Neural cell (in vitro differentiated cells): Measurements from ENCODE around the gene EHD1. TPM values are rescaled to one million over a fixed set of nuclear protein-coding genes. Genes with fewer than 3 reads are reported as not detected.
A peak's percentile ranks its signal among the peaks of the same experiment; 100 is the strongest.

ENCODE experiments used
- H2AFZ ChIP-seq: fragments of 200-600, 300-800 bp; sonication (generic), shearing (Covaris generic); 2 replicates; pipeline ENCODE4 v1.6.0; 2014; ENCODE audit warnings: low read depth, mild to moderate bottlenecking, antibody characterized with exemption, low read length, moderate library complexity
- H3F3A ChIP-seq: fragments of 200-600 bp; shearing (Covaris generic); 2 replicates; pipeline ENCODE4 v1.6.1; 2016; ENCODE audit warnings: mild to moderate bottlenecking, moderate library complexity, mixed read lengths, antibody characterized with exemption, low read length; ENCODE audit not compliant: insufficient read depth, poor library complexity, severe bottlenecking
- H3K27ac ChIP-seq: fragments of 200-600, 300-800 bp; sonication (generic), shearing (Covaris generic); 2 replicates; pipeline ENCODE4 v1.5.1; 2014; ENCODE audit warnings: mild to moderate bottlenecking, low read length, moderate library complexity
- H3K27me3 ChIP-seq: fragments of 300-800, 200-600 bp; sonication (generic), shearing (Covaris generic); 2 replicates; pipeline ENCODE4 v1.6.0; 2014; ENCODE audit warnings: mild to moderate bottlenecking, low read depth, low read length, moderate library complexity; ENCODE audit not compliant: insufficient read depth
- H3K36me3 ChIP-seq: fragments of 300-800, 200-600 bp; sonication (generic), shearing (Covaris generic); 2 replicates; pipeline ENCODE4 v1.5.1; 2014; ENCODE audit warnings: mild to moderate bottlenecking, antibody characterized with exemption, low read length, moderate library complexity; ENCODE audit not compliant: insufficient read depth
- H3K4me2 ChIP-seq: fragments of 300-800, 200-600 bp; sonication (generic), shearing (Covaris generic); 2 replicates; pipeline ENCODE4 v1.6.0; 2014; ENCODE audit warnings: mild to moderate bottlenecking, low read length
- H3K4me3 ChIP-seq: fragments of 300-800, 200-600 bp; sonication (generic), shearing (Covaris generic); 2 replicates; pipeline ENCODE4 v1.5.1; 2014; ENCODE audit warnings: mild to moderate bottlenecking, low read length, moderate library complexity
- H3K79me2 ChIP-seq: fragments of 200-600 bp; shearing (Covaris generic); replicated peaks from 2 replicates; pipeline ENCODE4 v1.6.0; 2014; ENCODE audit warnings: mild to moderate bottlenecking, low read length, moderate library complexity; ENCODE audit not compliant: insufficient read depth
- H3K9ac ChIP-seq: fragments of 300-800, 200-600 bp; sonication (generic), shearing (Covaris generic); 2 replicates; pipeline ENCODE4 v1.6.1; 2016; ENCODE audit warnings: mild to moderate bottlenecking, low read length, mixed read lengths
- H3K9me2 ChIP-seq: fragments of 200-600 bp; shearing (Covaris generic); 2 replicates; pipeline ENCODE4 v1.6.1; 2016; ENCODE audit warnings: mild to moderate bottlenecking, low read length, mixed read lengths; ENCODE audit not compliant: insufficient read depth
- H3K9me3 ChIP-seq: fragments of 200-600, 300-800 bp; sonication (generic), shearing (Covaris generic); 2 replicates; pipeline ENCODE4 v1.6.1; 2016; ENCODE audit warnings: mild to moderate bottlenecking, mixed run types, low read length, moderate library complexity, mixed read lengths
- H4K20me1 ChIP-seq: fragments of 200-600 bp; shearing (Covaris generic); 2 replicates; pipeline ENCODE4 v1.6.1; 2016; ENCODE audit warnings: mild to moderate bottlenecking, mixed run types; ENCODE audit not compliant: insufficient read depth
- EP300 ChIP-seq: fragments of 450-650 bp; conservative IDR thresholded peaks from 2 replicates; pipeline ENCODE4 v1.6.1; 2014; ENCODE audit warnings: antibody characterized with exemption, mild to moderate bottlenecking, moderate library complexity; ENCODE audit not compliant: poor library complexity, severe bottlenecking
- EZH2 ChIP-seq: fragments of 200-600, 300-800 bp; shearing (Covaris generic), sonication (generic); IDR thresholded peaks from 2 replicates; pipeline ENCODE4 v1.6.1; 2014; ENCODE audit warnings: antibody characterized with exemption, low read length, borderline replicate concordance, mild to moderate bottlenecking; ENCODE audit not compliant: insufficient read depth, poor library complexity, severe bottlenecking
- MXI1 ChIP-seq: fragments of 450-650 bp; conservative IDR thresholded peaks from 2 replicates; pipeline ENCODE4 v1.6.1; 2014; ENCODE audit warnings: antibody characterized with exemption, mild to moderate bottlenecking; ENCODE audit not compliant: poor library complexity, severe bottlenecking
- POLR2AphosphoS5 ChIP-seq: IDR thresholded peaks from 2 replicates; pipeline ENCODE4 v1.6.1; 2012
- RAD21 ChIP-seq: fragments of 450-650 bp; conservative IDR thresholded peaks from 2 replicates; pipeline ENCODE4 v1.6.1; 2014; ENCODE audit warnings: antibody characterized with exemption, mild to moderate bottlenecking, moderate library complexity
- SMC3 ChIP-seq: fragments of 450-650 bp; conservative IDR thresholded peaks from 2 replicates; pipeline ENCODE4 v1.6.1; 2014; ENCODE audit warnings: antibody characterized with exemption, mild to moderate bottlenecking, moderate library complexity; ENCODE audit not compliant: poor library complexity
- TAF1 ChIP-seq: IDR thresholded peaks from 2 replicates; pipeline ENCODE4 v1.6.1; 2012; ENCODE audit warnings: low read depth
- polyA plus RNA-seq: library from polyadenylated mRNA; depleted of rRNA; stranded (reverse); fragments of >200 nt; gene quantifications from 2 replicates; pipeline ENCODE4 v1.2.3, GENCODE V29; 2014
- TF ChIP-seq, protein P1 (sequence below): IDR thresholded peaks from 2 replicates; pipeline ENCODE4 v1.6.1; 2012; ENCODE audit warnings: borderline replicate concordance
- TF ChIP-seq, protein P2 (sequence below): fragments of 450-650 bp; IDR thresholded peaks from 2 replicates; pipeline ENCODE4 v1.5.1; 2014; ENCODE audit warnings: antibody characterized with exemption, mild to moderate bottlenecking, moderate library complexity; ENCODE audit not compliant: poor library complexity, severe bottlenecking

The EHD1 gene
- polyA plus RNA-seq, 1 donor from 2014 or later = 26.4 TPM

GRCh38 chr11:64916040-64916774, 37.8 kb upstream of the EHD1 start:
- H3K36me3 ChIP-seq = no peaks in the 10 kb centered on the region
- no peaks in the 10 kb centered on the region for H3K9me2 ChIP-seq
- H3K79me2 ChIP-seq = peaks cover 7% of the 10 kb centered on the region
- no peaks in the 10 kb centered on the region for H3K9me3 ChIP-seq
- H4K20me1 ChIP-seq = no peaks in the 10 kb centered on the region
- H3K27ac ChIP-seq = peak overlapping the region; percentile 52
- H3K4me3 ChIP-seq = peak overlapping the region; percentile 72
- peak overlapping the region; percentile 2 for H2AFZ ChIP-seq
- peak overlapping the region; percentile 84 for H3K4me2 ChIP-seq
- no peaks in the 10 kb centered on the region for H3F3A ChIP-seq
- TF ChIP-seq, protein P1, sequence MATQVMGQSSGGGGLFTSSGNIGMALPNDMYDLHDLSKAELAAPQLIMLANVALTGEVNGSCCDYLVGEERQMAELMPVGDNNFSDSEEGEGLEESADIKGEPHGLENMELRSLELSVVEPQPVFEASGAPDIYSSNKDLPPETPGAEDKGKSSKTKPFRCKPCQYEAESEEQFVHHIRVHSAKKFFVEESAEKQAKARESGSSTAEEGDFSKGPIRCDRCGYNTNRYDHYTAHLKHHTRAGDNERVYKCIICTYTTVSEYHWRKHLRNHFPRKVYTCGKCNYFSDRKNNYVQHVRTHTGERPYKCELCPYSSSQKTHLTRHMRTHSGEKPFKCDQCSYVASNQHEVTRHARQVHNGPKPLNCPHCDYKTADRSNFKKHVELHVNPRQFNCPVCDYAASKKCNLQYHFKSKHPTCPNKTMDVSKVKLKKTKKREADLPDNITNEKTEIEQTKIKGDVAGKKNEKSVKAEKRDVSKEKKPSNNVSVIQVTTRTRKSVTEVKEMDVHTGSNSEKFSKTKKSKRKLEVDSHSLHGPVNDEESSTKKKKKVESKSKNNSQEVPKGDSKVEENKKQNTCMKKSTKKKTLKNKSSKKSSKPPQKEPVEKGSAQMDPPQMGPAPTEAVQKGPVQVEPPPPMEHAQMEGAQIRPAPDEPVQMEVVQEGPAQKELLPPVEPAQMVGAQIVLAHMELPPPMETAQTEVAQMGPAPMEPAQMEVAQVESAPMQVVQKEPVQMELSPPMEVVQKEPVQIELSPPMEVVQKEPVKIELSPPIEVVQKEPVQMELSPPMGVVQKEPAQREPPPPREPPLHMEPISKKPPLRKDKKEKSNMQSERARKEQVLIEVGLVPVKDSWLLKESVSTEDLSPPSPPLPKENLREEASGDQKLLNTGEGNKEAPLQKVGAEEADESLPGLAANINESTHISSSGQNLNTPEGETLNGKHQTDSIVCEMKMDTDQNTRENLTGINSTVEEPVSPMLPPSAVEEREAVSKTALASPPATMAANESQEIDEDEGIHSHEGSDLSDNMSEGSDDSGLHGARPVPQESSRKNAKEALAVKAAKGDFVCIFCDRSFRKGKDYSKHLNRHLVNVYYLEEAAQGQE = no peak
- TF ChIP-seq, protein P2, sequence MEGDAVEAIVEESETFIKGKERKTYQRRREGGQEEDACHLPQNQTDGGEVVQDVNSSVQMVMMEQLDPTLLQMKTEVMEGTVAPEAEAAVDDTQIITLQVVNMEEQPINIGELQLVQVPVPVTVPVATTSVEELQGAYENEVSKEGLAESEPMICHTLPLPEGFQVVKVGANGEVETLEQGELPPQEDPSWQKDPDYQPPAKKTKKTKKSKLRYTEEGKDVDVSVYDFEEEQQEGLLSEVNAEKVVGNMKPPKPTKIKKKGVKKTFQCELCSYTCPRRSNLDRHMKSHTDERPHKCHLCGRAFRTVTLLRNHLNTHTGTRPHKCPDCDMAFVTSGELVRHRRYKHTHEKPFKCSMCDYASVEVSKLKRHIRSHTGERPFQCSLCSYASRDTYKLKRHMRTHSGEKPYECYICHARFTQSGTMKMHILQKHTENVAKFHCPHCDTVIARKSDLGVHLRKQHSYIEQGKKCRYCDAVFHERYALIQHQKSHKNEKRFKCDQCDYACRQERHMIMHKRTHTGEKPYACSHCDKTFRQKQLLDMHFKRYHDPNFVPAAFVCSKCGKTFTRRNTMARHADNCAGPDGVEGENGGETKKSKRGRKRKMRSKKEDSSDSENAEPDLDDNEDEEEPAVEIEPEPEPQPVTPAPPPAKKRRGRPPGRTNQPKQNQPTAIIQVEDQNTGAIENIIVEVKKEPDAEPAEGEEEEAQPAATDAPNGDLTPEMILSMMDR = no peak
- TF ChIP-seq TAF1 (no peak), MXI1 (no peak), SMC3 (no peak), RAD21 (no peak), POLR2AphosphoS5 (no peak), EP300 (no peak), EZH2 (no peak)
- no peaks in the 10 kb centered on the region for H3K27me3 ChIP-seq
- H3K9ac ChIP-seq = peak overlapping the region; percentile 78

DNA sequence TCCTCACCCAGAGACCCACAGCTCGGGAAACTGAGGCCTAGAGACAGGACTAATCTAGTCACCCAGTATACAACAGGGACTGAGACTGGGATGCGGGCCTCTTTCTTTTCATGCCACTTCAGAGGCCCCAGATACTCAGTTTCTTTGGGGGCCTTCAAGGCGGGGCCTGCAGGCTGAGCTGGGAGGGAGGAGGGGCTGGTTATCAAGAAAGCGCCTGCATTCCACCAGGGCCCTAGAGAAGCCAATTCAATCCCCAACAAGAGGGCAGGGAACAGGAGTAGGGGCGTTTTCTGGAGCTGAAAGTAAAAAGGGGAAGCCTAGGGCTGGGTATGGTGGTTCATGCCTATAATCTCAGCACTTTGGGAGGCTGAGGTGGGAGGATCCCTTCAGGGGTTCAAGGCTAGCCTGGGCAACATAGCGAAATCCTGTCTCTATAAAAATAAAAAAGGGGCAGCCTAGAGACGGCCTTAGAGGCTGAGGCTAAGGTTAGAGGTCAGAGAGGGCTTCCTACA, 37.0 kb upstream of the EHD1 start:
- H3K36me3 ChIP-seq = no peaks in the 10 kb centered on the region
- peak overlapping the region; percentile 72 for H3K4me3 ChIP-seq
- no peaks in the 10 kb centered on the region for H3K9me3 ChIP-seq
- H4K20me1 ChIP-seq = no peaks in the 10 kb centered on the region
- H3K9me2 ChIP-seq = no peaks in the 10 kb centered on the region
- H3K27me3 ChIP-seq = no peaks in the 10 kb centered on the region
- H3K79me2 ChIP-seq = peaks cover 7% of the 10 kb centered on the region
- TF ChIP-seq MXI1 = no peak
- TF ChIP-seq POLR2AphosphoS5 = no peak
- no peak for TF ChIP-seq EP300
- TF ChIP-seq, protein P2 = no peak
- no peak for TF ChIP-seq SMC3
- no peak for TF ChIP-seq EZH2
- no peak for TF ChIP-seq TAF1
- no peak for TF ChIP-seq RAD21
- TF ChIP-seq, protein P1 = no peak
- no peak overlapping the region for H2AFZ ChIP-seq
- H3K4me2 ChIP-seq = no peak overlapping the region
- no peaks in the 10 kb centered on the region for H3F3A ChIP-seq
- peak overlapping the region; percentile 78 for H3K9ac ChIP-seq
- no peak overlapping the region for H3K27ac ChIP-seq
